ENCODE measurements around the gene PRLR.

Gene PRLR

DNA sequence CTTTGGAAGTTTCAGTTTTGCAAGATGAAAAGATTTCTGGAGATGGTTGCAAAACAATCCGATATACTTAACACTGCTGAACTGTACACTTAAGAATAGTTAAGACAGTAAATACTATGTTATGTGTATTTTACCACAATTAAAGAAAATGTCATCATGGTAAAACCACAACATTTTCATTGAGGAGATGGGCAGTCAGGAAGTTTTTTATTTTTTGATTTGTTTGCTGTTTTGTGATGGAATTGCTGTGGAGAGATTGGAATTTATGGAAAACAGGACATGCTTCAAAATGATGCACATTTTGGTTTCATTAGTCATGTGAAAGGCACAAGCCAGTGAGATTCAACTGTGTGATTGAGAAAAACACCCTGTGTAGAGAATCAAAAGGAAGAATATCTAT is 92.1 kb downstream of the PRLR start:
- Histone ChIP-seq H2BK5ac (ENCODE audit: low read depth, low read length, poor library complexity, severe bottlenecking) (no peak overlapping the region), H2BK12ac (ENCODE audit: low read length in 2 of 2) (no peak overlapping the region), H3K23ac (ENCODE audit: low read length in 2 of 2) (no peak overlapping the region)

DNA sequence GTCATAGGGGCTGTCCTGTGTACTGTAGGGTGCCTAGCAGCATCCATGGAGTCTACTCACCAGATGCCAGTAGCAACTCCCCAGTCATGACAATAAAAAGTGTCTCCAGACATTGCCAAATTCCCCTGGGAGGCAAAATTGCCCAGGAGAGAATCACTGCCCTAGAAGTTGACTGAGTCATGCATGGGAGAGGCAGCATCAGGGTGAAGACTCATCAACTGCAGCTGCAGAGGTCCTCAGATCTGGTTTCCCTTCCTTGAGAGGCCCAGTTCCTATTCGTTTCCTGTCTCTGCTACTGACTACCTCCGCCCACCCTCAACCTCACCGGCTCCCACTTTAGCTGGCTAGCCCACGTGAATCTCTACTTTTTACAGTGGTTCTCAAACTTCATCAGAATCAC is 93.9 kb downstream of the PRLR start:
- H4K8ac ChIP-seq (ENCODE audit: low read length), result no peak overlapping the region
- H3K4me3 ChIP-seq (ENCODE audit: insufficient read depth in 1 of 2, low read depth in 1 of 2, low read length in 2 of 2), result no peak overlapping the region
- no peak overlapping the region for H2BK5ac ChIP-seq (ENCODE audit: low read depth, low read length, poor library complexity, severe bottlenecking)
- no peak overlapping the region for H2AK5ac ChIP-seq (ENCODE audit: low read length, severe bottlenecking)
- H3K14ac ChIP-seq (ENCODE audit: low read length in 2 of 2), result no peak overlapping the region
- no peak overlapping the region for H3K4me2 ChIP-seq (ENCODE audit: low read length, poor library complexity, severe bottlenecking)
- no peaks in the 10 kb centered on the region for H3K79me1 ChIP-seq (replicated peaks; ENCODE audit: low read length, poor library complexity, severe bottlenecking)
- H3K27me3 ChIP-seq (ENCODE audit: control insufficient read depth in 1 of 2, insufficient read depth in 1 of 2, low read length in 2 of 2), result no peaks in the 10 kb centered on the region
- H3K4ac ChIP-seq (ENCODE audit: low read depth in 1 of 2, low read length in 2 of 2), result no peak overlapping the region
- no peak overlapping the region for H2AFZ ChIP-seq (ENCODE audit: low read depth, low read length)
- H4K91ac ChIP-seq (ENCODE audit: low read length), result no peak overlapping the region
- no peak overlapping the region for H3K23ac ChIP-seq (ENCODE audit: low read length in 2 of 2)
- WGBS, result 16% methylated on average over 4 of the region's 4 CpGs
- DNase-seq, result peak; percentile 89
- H3K27ac ChIP-seq (ENCODE audit: low read length, poor library complexity, severe bottlenecking), result no peak overlapping the region
- no peak overlapping the region for H2BK12ac ChIP-seq (ENCODE audit: low read length in 2 of 2)
- H2BK120ac ChIP-seq (ENCODE audit: low read depth, low read length), result no peak overlapping the region
- no peak overlapping the region for H3K9ac ChIP-seq (ENCODE audit: low read length)
- no peak overlapping the region for H2BK15ac ChIP-seq (ENCODE audit: low read depth, poor library complexity, severe bottlenecking)
- H3K4me1 ChIP-seq (ENCODE audit: control insufficient read depth, insufficient read depth, low read depth, low read length), result no peaks in the 10 kb centered on the region
- H3K36me3 ChIP-seq (ENCODE audit: control insufficient read depth in 1 of 2, insufficient read depth in 2 of 2, low read depth in 1 of 2, low read length in 2 of 2), result no peaks in the 10 kb centered on the region
- H3K9me3 ChIP-seq (ENCODE audit: control insufficient read depth, low read length), result no peaks in the 10 kb centered on the region
- no peak overlapping the region for H3K18ac ChIP-seq (ENCODE audit: low read depth in 1 of 2, low read length in 2 of 2)

More for the DNA sequence above, 92.1 kb downstream of the PRLR start:
- no peak overlapping the region for H3K18ac ChIP-seq (ENCODE audit: low read depth in 1 of 2, low read length in 2 of 2)
- H2BK120ac ChIP-seq (ENCODE audit: low read depth, low read length), result no peak overlapping the region
- H3K14ac ChIP-seq (ENCODE audit: low read length in 2 of 2), result no peak overlapping the region
- WGBS, result no CpG with 5 or more reads among the region's 1 CpG
- H4K91ac ChIP-seq (ENCODE audit: low read length), result no peak overlapping the region
- no peak overlapping the region for H3K4me3 ChIP-seq (ENCODE audit: insufficient read depth in 1 of 2, low read depth in 1 of 2, low read length in 2 of 2)
- no peak overlapping the region for H4K8ac ChIP-seq (ENCODE audit: low read length)
- no peak overlapping the region for H3K4ac ChIP-seq (ENCODE audit: low read depth in 1 of 2, low read length in 2 of 2)
- no peaks in the 10 kb centered on the region for H3K4me1 ChIP-seq (ENCODE audit: control insufficient read depth, insufficient read depth, low read depth, low read length)
- H3K36me3 ChIP-seq (ENCODE audit: control insufficient read depth in 1 of 2, insufficient read depth in 2 of 2, low read depth in 1 of 2, low read length in 2 of 2), result no peaks in the 10 kb centered on the region
- DNase-seq, result peak; percentile 58
- H3K27ac ChIP-seq (ENCODE audit: low read length, poor library complexity, severe bottlenecking), result no peak overlapping the region
- H3K79me1 ChIP-seq (replicated peaks; ENCODE audit: low read length, poor library complexity, severe bottlenecking), result no peaks in the 10 kb centered on the region
- no peaks in the 10 kb centered on the region for H3K27me3 ChIP-seq (ENCODE audit: control insufficient read depth in 1 of 2, insufficient read depth in 1 of 2, low read length in 2 of 2)
- H2BK15ac ChIP-seq (ENCODE audit: low read depth, poor library complexity, severe bottlenecking), result no peak overlapping the region
- no peak overlapping the region for H3K4me2 ChIP-seq (ENCODE audit: low read length, poor library complexity, severe bottlenecking)
- H2AK5ac ChIP-seq (ENCODE audit: low read length, severe bottlenecking), result no peak overlapping the region
- peak overlapping the region; percentile 33 for H3K9ac ChIP-seq (ENCODE audit: low read length)
- H2AFZ ChIP-seq (ENCODE audit: low read depth, low read length), result no peak overlapping the region
- no peaks in the 10 kb centered on the region for H3K9me3 ChIP-seq (ENCODE audit: control insufficient read depth, low read length)

DNA sequence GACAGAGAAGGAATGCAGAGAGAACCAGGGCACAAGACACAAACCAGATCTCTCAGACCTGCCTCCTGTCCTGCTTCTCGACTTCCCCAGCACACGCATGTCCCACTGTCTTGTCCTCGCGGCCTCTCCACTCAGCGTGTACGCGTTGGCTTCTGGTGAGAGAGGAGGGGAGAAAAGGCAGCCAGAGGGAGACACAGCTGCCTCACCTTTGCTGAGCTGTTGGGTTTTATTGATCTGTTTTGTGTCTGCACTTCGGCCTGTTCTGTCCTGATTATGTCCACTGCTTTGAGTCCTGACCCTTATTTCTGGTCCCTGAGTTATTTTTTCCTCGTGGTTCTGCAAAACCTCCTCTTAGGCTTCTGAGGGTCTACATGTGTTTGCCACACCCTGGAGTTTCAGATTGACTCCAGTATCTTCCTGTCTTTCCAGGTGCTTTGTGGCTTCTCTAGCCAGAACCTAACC is 95.0 kb downstream of the PRLR start:
- Histone ChIP-seq H4K91ac (ENCODE audit: low read length) (peak overlapping the region; percentile 9), H3K4me1 (ENCODE audit: control insufficient read depth, insufficient read depth, low read depth, low read length) (no peaks in the 10 kb centered on the region), H2BK15ac (ENCODE audit: low read depth, poor library complexity, severe bottlenecking) (no peak overlapping the region), H3K14ac (ENCODE audit: low read length in 2 of 2) (peak overlapping the region in 1 of 2 experiments; percentile 87), H3K36me3 (ENCODE audit: control insufficient read depth in 1 of 2, insufficient read depth in 2 of 2, low read depth in 1 of 2, low read length in 2 of 2) (no peaks in the 10 kb centered on the region), H3K9me3 (ENCODE audit: control insufficient read depth, low read length) (no peaks in the 10 kb centered on the region), H3K23ac (ENCODE audit: low read length in 2 of 2) (no peak overlapping the region), H2AFZ (ENCODE audit: low read depth, low read length) (no peak overlapping the region), H4K8ac (ENCODE audit: low read length) (no peak overlapping the region), H3K27me3 (ENCODE audit: control insufficient read depth in 1 of 2, insufficient read depth in 1 of 2, low read length in 2 of 2) (no peaks in the 10 kb centered on the region), H3K9ac (ENCODE audit: low read length) (no peak overlapping the region), H3K4me2 (ENCODE audit: low read length, poor library complexity, severe bottlenecking) (no peak overlapping the region), H3K4ac (ENCODE audit: low read depth in 1 of 2, low read length in 2 of 2) (no peak overlapping the region), H3K27ac (ENCODE audit: low read length, poor library complexity, severe bottlenecking) (no peak overlapping the region), H2BK120ac (ENCODE audit: low read depth, low read length) (no peak overlapping the region), H3K4me3 (ENCODE audit: insufficient read depth in 1 of 2, low read depth in 1 of 2, low read length in 2 of 2) (no peak overlapping the region), H2BK5ac (ENCODE audit: low read depth, low read length, poor library complexity, severe bottlenecking) (no peak overlapping the region), H2AK5ac (ENCODE audit: low read length, severe bottlenecking) (no peak overlapping the region), H2BK12ac (ENCODE audit: low read length in 2 of 2) (peak overlapping the region in 1 of 2 experiments; percentile 77), H3K79me1 (replicated peaks; ENCODE audit: low read length, poor library complexity, severe bottlenecking) (no peaks in the 10 kb centered on the region), H3K18ac (ENCODE audit: low read depth in 1 of 2, low read length in 2 of 2) (no peak overlapping the region)
- no peak for DNase-seq
- 77% methylated on average over 8 of the region's 9 CpGs for WGBS

DNA sequence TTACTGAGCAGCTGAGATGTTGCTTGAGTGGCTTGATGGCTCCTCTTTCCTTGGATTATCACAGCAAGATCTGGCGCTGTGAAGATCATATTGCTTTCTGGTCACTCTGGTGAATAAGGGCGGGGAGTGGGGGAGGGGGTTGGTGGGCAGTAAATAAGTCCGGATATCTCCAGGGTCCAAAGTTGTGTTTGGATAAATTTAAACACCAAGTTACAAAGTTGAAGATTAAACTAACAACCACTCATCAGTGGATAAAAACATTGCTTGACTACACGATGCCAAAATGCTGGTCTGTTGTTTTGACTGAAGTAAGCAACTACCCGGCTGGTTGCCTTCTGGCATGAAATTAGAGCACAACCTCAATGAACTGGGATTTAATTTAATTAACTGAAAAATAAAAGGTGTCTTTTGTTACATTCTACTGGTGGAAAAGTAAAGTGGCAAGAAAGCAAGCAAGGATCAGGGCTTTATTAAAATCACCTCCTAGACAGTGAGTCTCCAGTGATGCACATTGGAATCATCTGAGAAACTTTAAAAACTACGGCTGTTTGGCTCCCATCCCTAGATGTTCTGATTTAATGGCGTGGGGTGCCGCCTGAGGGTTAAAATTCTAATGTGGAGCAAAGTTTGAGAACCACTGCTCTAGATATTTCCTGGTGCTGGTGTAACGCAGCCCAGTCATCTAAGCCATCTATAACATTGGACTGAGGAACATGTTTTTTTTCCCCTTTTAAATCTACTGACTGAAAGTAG is 95.8 kb downstream of the PRLR start:
- H4K8ac ChIP-seq (ENCODE audit: low read length), result no peak overlapping the region
- H3K9me3 ChIP-seq (ENCODE audit: control insufficient read depth, low read length), result no peaks in the 10 kb centered on the region
- no peaks in the 10 kb centered on the region for H3K4me1 ChIP-seq (ENCODE audit: control insufficient read depth, insufficient read depth, low read depth, low read length)
- no peak overlapping the region for H4K91ac ChIP-seq (ENCODE audit: low read length)
- H2BK5ac ChIP-seq (ENCODE audit: low read depth, low read length, poor library complexity, severe bottlenecking), result no peak overlapping the region
- no peak overlapping the region for H2AK5ac ChIP-seq (ENCODE audit: low read length, severe bottlenecking)
- 96% methylated on average over 8 of the region's 9 CpGs for WGBS
- no peak overlapping the region for H3K4me3 ChIP-seq (ENCODE audit: insufficient read depth in 1 of 2, low read depth in 1 of 2, low read length in 2 of 2)
- H3K27ac ChIP-seq (ENCODE audit: low read length, poor library complexity, severe bottlenecking), result no peak overlapping the region
- H2BK15ac ChIP-seq (ENCODE audit: low read depth, poor library complexity, severe bottlenecking), result no peak overlapping the region
- H2BK12ac ChIP-seq (ENCODE audit: low read length in 2 of 2), result no peak overlapping the region
- H2BK120ac ChIP-seq (ENCODE audit: low read depth, low read length), result no peak overlapping the region
- no peak overlapping the region for H3K23ac ChIP-seq (ENCODE audit: low read length in 2 of 2)
- no peak overlapping the region for H3K4ac ChIP-seq (ENCODE audit: low read depth in 1 of 2, low read length in 2 of 2)
- no peaks in the 10 kb centered on the region for H3K27me3 ChIP-seq (ENCODE audit: control insufficient read depth in 1 of 2, insufficient read depth in 1 of 2, low read length in 2 of 2)
- H3K4me2 ChIP-seq (ENCODE audit: low read length, poor library complexity, severe bottlenecking), result no peak overlapping the region
- no peak overlapping the region for H3K18ac ChIP-seq (ENCODE audit: low read depth in 1 of 2, low read length in 2 of 2)
- H3K14ac ChIP-seq (ENCODE audit: low read length in 2 of 2), result no peak overlapping the region
- H2AFZ ChIP-seq (ENCODE audit: low read depth, low read length), result no peak overlapping the region
- H3K36me3 ChIP-seq (ENCODE audit: control insufficient read depth in 1 of 2, insufficient read depth in 2 of 2, low read depth in 1 of 2, low read length in 2 of 2), result no peaks in the 10 kb centered on the region
- H3K9ac ChIP-seq (ENCODE audit: low read length), result no peak overlapping the region
- DNase-seq, result no peak
- H3K79me1 ChIP-seq (replicated peaks; ENCODE audit: low read length, poor library complexity, severe bottlenecking), result no peaks in the 10 kb centered on the region

All from mesenchymal stem cell (in vitro differentiated cells and primary cell).